Right lobe of liver (tissue), 6 donors: ENCODE results near the gene GOLGA6A. TPM values are rescaled to one million over a fixed set of nuclear protein-coding genes. Genes with fewer than 3 reads are reported as not detected.

ENCODE experiments used
- ATAC-seq, 4 donors: fragments of 200-7000 bp; cut with Tn5 transposase; one replicate each; pipeline ENCODE4 v1.9.1; 2020; ENCODE audit warnings: mild to moderate bottlenecking in 4 of 4, moderate library complexity in 4 of 4
- DNase-seq, 3 donors: peaks; one replicate each; pipeline ENCODE4 v3.0.0-alpha.2; 2020
- H3K27ac ChIP-seq, 3 donors: fragments of 200-600 bp; one replicate each; pipeline ENCODE4 v1.8.0; 2022
- H3K27me3 ChIP-seq, 2 donors: fragments of 200-600 bp; one replicate each; pipeline ENCODE4 v1.8.0; 2022
- H3K36me3 ChIP-seq, 4 donors: fragments of 200-600 bp; sonication (generic) in 1 of 4; one replicate each; pipeline versions ENCODE4 v1.5.1 to v1.8.0; 2017 to 2022; ENCODE audit warnings: control low read depth in 1 of 4
- H3K4me1 ChIP-seq, 4 donors: fragments of 200-600 bp; sonication (generic) in 1 of 4; one replicate each; pipeline versions ENCODE4 v1.5.1 to v1.8.0; 2017 to 2022; ENCODE audit warnings: control low read depth in 1 of 4
- H3K4me3 ChIP-seq, 3 donors: fragments of 200-600 bp; one replicate each; pipeline ENCODE4 v1.8.0; 2022
- H3K9me3 ChIP-seq, 4 donors: fragments of 200-600 bp; sonication (generic) in 1 of 4; one replicate each; pipeline versions ENCODE4 v1.5.1 to v1.8.0; 2017 to 2022; ENCODE audit warnings: control low read depth in 1 of 4
- POLR2A ChIP-seq: fragments of 450-650 bp; IDR thresholded peaks from one replicate; pipeline ENCODE4 v1.6.1; 2017; ENCODE audit warnings: antibody characterized with exemption, mild to moderate bottlenecking
- WGBS: methylation state at CpG from one replicate; pipeline ENCODE4 v1.1.6; 2018; ENCODE audit warnings: low coverage, low lambda C conversion rate; ENCODE audit not compliant: insufficient coverage; ENCODE audit errors: missing lambda C conversion rate; 5-methylcytosine and 5-hydroxymethylcytosine counted together
- intact Hi-C, 2 donors: fragments of 100-400 bp; cut with DNase I; formaldehyde crosslinking; loops; one replicate each; pipeline versions ENCODE4 v1.11.2 to v1.14.1; 2022
- total RNA-seq, 6 experiments: library from RNA; depleted of rRNA in 2 of 6; stranded (reverse); fragments of >200 nt in 2 of 6; fragmentation: NEBNext Ultra II Directional in 3 of 6; extraction: Animal tissue kit (Norgen Biotek cat#: 25700) in 3 of 6; gene quantifications; one replicate each; pipeline versions ENCODE4 v1.1.0 to v1.2.4, GENCODE V29; 2016 to 2023
- TF ChIP-seq, protein P1 (sequence below), 4 donors: fragments of 200-600 bp in 3 of 4; fragments of 450-650 bp in 1 of 4; IDR thresholded peaks; one replicate each; pipeline versions ENCODE4 v1.5.1 to v1.8.0; 2016 to 2022; ENCODE audit warnings: antibody characterized with exemption in 4 of 4, mild to moderate bottlenecking in 2 of 4
- donor health status: DM: no; HTN: yes; CAD: no.
- donor health status: DM: no; HTN: no; CAD: no.
- donor health status: DM: no; HTN: no; CAD: no.
- donor health status: DM: no; HTN: yes; CAD: no.
- donor health status: DM: no; HTN: yes; CAD: no.

GOLGA6A gene
- total RNA-seq, 6 experiments from 2014 or later, result 0.35 to 1.6 (median 0.72) TPM

DNA sequence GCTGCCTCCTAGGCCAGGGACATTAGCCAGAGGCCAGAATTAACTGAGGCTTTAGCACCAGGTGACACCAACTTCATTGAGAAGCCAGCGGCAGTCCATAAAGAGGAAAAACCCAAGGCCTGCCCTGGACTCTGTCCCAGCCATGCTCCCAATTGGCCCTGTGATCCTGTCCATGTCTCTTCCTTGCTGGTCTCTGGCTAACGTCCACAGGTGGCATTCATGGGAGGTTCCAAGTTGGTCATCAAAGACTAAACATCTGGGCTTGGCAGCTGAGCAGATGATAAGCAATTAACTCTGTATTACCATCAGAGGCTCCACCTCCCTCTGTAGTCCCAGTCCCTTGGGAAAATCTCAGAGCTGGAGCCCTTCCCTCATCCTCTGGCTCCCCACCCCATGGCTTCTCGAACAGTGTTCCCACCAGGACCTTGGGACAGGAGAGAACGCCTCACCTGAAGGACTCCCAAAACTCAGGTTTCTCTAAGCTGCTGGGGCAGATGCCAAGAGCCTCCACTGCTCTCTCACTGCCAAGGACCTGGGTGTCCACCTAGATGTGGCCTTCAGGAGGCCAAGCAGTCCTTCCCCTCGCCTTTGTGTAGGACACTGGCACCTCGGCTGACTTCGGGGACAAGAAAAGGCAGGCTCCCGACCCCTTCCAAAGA, 40.4 kb downstream of the GOLGA6A start:
- no peak for TF ChIP-seq POLR2A
- TF ChIP-seq, protein P1, sequence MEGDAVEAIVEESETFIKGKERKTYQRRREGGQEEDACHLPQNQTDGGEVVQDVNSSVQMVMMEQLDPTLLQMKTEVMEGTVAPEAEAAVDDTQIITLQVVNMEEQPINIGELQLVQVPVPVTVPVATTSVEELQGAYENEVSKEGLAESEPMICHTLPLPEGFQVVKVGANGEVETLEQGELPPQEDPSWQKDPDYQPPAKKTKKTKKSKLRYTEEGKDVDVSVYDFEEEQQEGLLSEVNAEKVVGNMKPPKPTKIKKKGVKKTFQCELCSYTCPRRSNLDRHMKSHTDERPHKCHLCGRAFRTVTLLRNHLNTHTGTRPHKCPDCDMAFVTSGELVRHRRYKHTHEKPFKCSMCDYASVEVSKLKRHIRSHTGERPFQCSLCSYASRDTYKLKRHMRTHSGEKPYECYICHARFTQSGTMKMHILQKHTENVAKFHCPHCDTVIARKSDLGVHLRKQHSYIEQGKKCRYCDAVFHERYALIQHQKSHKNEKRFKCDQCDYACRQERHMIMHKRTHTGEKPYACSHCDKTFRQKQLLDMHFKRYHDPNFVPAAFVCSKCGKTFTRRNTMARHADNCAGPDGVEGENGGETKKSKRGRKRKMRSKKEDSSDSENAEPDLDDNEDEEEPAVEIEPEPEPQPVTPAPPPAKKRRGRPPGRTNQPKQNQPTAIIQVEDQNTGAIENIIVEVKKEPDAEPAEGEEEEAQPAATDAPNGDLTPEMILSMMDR (IDR thresholded peaks at IDR 0.05), result no peak
- 95% methylated on average over 4 of the region's 8 CpGs for WGBS
- H3K9me3 ChIP-seq, result no peaks in the 10 kb centered on the region
- no peak overlapping the region for H3K4me3 ChIP-seq
- no peaks in the 10 kb centered on the region for H3K27me3 ChIP-seq
- H3K36me3 ChIP-seq, result peaks cover 0 to 5% (median 0%) of the 10 kb centered on the region in 4 donors
- ATAC-seq (no peak), DNase-seq (no peak)
- H3K27ac ChIP-seq, result no peak overlapping the region
- no peaks in the 10 kb centered on the region for H3K4me1 ChIP-seq
- intact Hi-C loops, result no loop called here

DNA sequence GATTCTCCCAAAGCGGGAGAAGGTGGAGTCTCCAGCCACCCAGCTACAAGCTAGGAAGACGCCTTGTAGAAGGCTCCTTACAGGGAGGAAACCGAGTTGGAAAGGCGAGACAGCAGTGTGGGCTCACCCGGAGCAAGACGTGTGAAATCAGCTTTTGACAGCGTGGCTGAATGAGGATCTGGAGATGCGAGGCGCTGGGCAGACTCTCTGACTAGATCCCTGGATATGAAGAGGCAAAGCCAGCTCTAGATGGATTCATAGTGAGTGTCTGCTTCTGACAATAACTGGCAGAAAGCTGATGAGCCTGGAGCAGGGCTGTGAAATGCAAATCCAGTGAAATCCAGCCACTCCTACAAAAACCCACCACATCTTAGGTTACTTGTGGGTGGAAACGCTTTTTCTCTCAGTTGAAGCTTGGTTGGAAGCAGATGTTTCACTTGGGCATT, 41.0 kb downstream of the GOLGA6A start:
- WGBS, result 92% methylated on average over 4 of the region's 10 CpGs
- TF ChIP-seq, protein P1 (IDR thresholded peaks at IDR 0.05), result no peak
- no peak for TF ChIP-seq POLR2A
- Histone ChIP-seq H3K4me3 (no peak overlapping the region), H3K9me3 (no peaks in the 10 kb centered on the region), H3K36me3 (peaks cover 0 to 5% (median 0%) of the 10 kb centered on the region in 4 donors), H3K4me1 (no peaks in the 10 kb centered on the region), H3K27me3 (no peaks in the 10 kb centered on the region), H3K27ac (peak overlapping the region in 1 of 3 donors; percentile 18)
- ATAC-seq (no peak), DNase-seq (no peak)
- intact Hi-C loops, result no loop called here

DNA sequence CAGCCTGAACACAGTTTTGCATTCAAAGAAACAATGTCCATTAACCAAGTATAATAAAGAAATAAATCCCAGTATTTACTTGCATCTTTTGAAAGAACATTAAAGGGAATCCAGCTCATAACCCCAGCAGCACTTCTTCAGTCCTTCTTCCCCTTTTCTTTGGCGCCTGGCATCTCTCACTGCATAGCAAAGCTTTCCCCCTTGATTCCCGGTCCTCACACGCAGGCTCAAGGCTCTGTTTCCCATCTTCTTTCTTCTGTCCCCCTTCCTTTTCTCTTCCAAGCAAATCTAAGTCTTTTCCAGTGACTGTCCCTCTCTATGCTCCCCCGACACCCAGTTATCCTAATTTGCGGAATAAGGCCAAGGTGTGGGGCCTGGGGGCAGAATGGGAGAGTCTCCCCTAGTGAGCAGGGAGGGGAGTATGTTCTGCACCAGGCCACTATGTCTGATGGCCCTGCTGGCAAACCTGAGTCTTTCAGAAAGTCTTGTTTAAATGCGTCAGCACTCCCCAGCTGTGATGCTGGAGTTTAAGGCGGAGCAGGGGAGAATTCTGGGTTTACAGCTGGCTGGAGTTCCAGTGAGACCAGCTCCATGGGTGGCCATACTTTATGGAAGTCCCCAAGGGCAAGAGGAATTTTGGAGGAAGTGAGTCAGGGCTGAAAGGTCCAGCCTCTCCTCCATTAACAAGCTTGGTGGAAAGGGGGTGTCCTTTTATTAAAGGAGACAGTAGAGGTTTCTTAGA, 42.1 kb downstream of the GOLGA6A start:
- H3K4me1 ChIP-seq, result no peaks in the 10 kb centered on the region
- DNase-seq (no peak), ATAC-seq (peak in 1 of 4 donors; percentile 8)
- H3K27me3 ChIP-seq, result no peaks in the 10 kb centered on the region
- H3K9me3 ChIP-seq, result no peaks in the 10 kb centered on the region
- H3K4me3 ChIP-seq, result no peak overlapping the region
- H3K27ac ChIP-seq, result no peak overlapping the region
- WGBS, result 88% methylated on average over 2 of the region's 7 CpGs
- intact Hi-C loops, result no loop called here
- TF ChIP-seq, protein P1 (IDR thresholded peaks at IDR 0.05), result no peak
- H3K36me3 ChIP-seq, result peaks cover 0 to 11% (median 2%) of the 10 kb centered on the region in 4 donors

DNA sequence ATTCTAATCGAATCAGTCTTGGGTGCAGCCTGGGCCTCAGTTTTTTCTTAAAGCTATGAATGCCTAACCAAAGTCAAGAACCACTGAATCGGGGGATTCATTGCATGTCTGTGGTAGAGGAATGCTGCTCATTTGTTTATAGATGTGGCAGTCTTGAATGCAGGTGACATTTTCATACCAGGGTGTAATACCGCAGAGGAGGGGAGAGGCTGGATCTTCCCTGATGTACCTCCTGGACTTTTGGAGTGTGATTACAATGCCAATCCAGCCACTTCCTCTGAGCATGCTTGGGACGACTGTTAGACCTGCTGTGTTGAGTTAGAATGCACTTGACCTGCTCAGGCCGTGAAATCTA, 42.7 kb downstream of the GOLGA6A start:
- no peak for TF ChIP-seq POLR2A
- TF ChIP-seq, protein P1 (IDR thresholded peaks at IDR 0.05), result no peak
- Histone ChIP-seq H3K36me3 (peaks cover 0 to 14% (median 2%) of the 10 kb centered on the region in 4 donors), H3K27ac (no peak overlapping the region), H3K27me3 (no peaks in the 10 kb centered on the region), H3K9me3 (no peaks in the 10 kb centered on the region), H3K4me3 (no peak overlapping the region), H3K4me1 (no peaks in the 10 kb centered on the region)
- intact Hi-C loops, result loop anchor here (5.0 kb wide), 2 partner anchors 62 to 67 kb away; no protein-coding TSS in a partner anchor
- WGBS, result 73% methylated on average over 3 of the region's 5 CpGs
- ATAC-seq (no peak), DNase-seq (no peak)
